Esophagus muscularis mucosa (tissue), 4 donors: Measurements from ENCODE around the gene C11orf71. TPM values are rescaled to one million over a fixed set of nuclear protein-coding genes. Genes with fewer than 3 reads are reported as not detected.

Source experiments
- DNase-seq: peaks from one replicate; pipeline ENCODE4 v3.0.0-alpha.2; 2017; ENCODE audit errors: extremely low spot score
- H3K27ac ChIP-seq, 4 donors: fragments of 200-600 bp; sonication (generic); replicated peaks in 1 of 4; 1 replicate in 3 of 4; 2 replicates in 1 of 4; pipeline ENCODE4 v1.5.1; 2016 to 2019; ENCODE audit warnings: mild to moderate bottlenecking in 1 of 4
- H3K27me3 ChIP-seq, 4 donors: fragments of 200-600 bp; sonication (generic); one replicate each; pipeline versions ENCODE4 v1.5.1 to v1.6.0; 2016 to 2019
- H3K36me3 ChIP-seq, 4 donors: fragments of 200-600 bp; sonication (generic); one replicate each; pipeline ENCODE4 v1.5.1; 2016 to 2019
- H3K4me1 ChIP-seq, 4 donors: fragments of 200-600 bp; sonication (generic); one replicate each; pipeline ENCODE4 v1.5.1; 2016 to 2019
- H3K4me3 ChIP-seq, 4 donors: fragments of 200-600 bp; sonication (generic); 1 replicate in 2 of 4; 2 replicates in 2 of 4; pipeline ENCODE4 v1.5.1; 2016 to 2019; ENCODE audit warnings: mild to moderate bottlenecking in 4 of 4, moderate library complexity in 1 of 4
- H3K9me3 ChIP-seq, 4 donors: fragments of 200-600 bp; sonication (generic); 1 replicate in 3 of 4; 2 replicates in 1 of 4; pipeline ENCODE4 v1.5.1; 2016 to 2019
- EP300 ChIP-seq: sonication (generic); formaldehyde crosslinking; IDR thresholded peaks from one replicate; pipeline ENCODE4 v1.6.1; 2017; ENCODE audit warnings: antibody characterized with exemption
- POLR2A ChIP-seq: fragments of 450-650 bp; IDR thresholded peaks from one replicate; pipeline ENCODE4 v1.6.1; 2017; ENCODE audit warnings: antibody characterized with exemption, moderate library complexity, mild to moderate bottlenecking, low read depth
- POLR2AphosphoS5 ChIP-seq, 2 donors: sonication (generic); formaldehyde crosslinking; IDR thresholded peaks; one replicate each; pipeline ENCODE4 v1.6.1; 2017; ENCODE audit warnings: antibody characterized with exemption in 2 of 2
- WGBS: methylation state at CpG from one replicate; pipeline ENCODE4 v1.1.5; 2018; 5-methylcytosine and 5-hydroxymethylcytosine counted together
- intact Hi-C: fragments of 100-400 bp; cut with DNase I; formaldehyde crosslinking; loops from one replicate; pipeline ENCODE4 v1.15.1; 2023
- total RNA-seq, 4 donors: library from RNA; depleted of rRNA; stranded (reverse); fragments of >200 nt; gene quantifications; one replicate each; pipeline versions ENCODE4 v1.1.0 to v1.2.1, GENCODE V29; 2016
- TF ChIP-seq, protein P1 (sequence below), 3 experiments: fragments of 200-600 bp in 2 of 3; fragments of 450-650 bp in 1 of 3; sonication (generic) in 2 of 3; IDR thresholded peaks; one replicate each; pipeline ENCODE4 v1.5.1; 2017 to 2019; ENCODE audit warnings: antibody characterized with exemption in 3 of 3, mild to moderate bottlenecking in 2 of 3, moderate library complexity in 1 of 3

Gene C11orf71
- total RNA-seq, 4 donors from 2014 or later = 5.0 to 6.2 (median 5.6) TPM

DNA sequence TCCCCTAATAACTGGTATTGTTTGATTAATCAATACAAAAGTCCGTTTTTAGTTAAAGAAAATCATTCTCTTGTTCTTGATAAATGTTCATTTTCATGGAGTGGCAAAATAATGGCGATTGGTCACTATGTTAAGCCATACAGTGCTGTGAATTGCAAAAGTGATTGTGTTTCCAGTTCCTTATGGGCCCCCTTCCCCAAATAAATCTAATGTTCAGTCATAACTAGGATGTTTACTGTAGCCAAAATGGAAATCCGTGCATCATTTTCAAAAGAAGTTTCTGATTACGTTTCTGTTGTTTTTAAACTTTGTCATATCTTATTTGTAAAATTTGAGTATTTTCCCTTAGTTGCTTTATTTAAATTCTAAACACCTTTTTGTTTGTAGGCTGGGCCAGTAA lies 1.0 kb upstream of the C11orf71 start:
- Histone ChIP-seq H3K27ac (peak overlapping the region; percentile 95 to 98 (median 98)), H3K9me3 (no peaks in the 10 kb centered on the region), H3K27me3 (no peaks in the 10 kb centered on the region), H3K4me1 (peaks cover 42 to 70% (median 61%) of the 10 kb centered on the region in 4 donors), H3K36me3 (peaks cover 0 to 14% (median 8%) of the 10 kb centered on the region in 4 donors), H3K4me3 (peak overlapping the region; percentile 73 to 88 (median 78))
- 3% methylated on average over 4 of the region's 4 CpGs for WGBS
- no peak for DNase-seq
- intact Hi-C loops = loop anchor here (2.0 to 5.0 kb wide), 2 partner anchors 37 to 54 kb away; partner anchors contain the start of gene REXO2
- TF ChIP-seq POLR2A (no peak), POLR2AphosphoS5 (IDR thresholded peaks at IDR 0.05) (no peak), EP300 (no peak)
- TF ChIP-seq, protein P1, sequence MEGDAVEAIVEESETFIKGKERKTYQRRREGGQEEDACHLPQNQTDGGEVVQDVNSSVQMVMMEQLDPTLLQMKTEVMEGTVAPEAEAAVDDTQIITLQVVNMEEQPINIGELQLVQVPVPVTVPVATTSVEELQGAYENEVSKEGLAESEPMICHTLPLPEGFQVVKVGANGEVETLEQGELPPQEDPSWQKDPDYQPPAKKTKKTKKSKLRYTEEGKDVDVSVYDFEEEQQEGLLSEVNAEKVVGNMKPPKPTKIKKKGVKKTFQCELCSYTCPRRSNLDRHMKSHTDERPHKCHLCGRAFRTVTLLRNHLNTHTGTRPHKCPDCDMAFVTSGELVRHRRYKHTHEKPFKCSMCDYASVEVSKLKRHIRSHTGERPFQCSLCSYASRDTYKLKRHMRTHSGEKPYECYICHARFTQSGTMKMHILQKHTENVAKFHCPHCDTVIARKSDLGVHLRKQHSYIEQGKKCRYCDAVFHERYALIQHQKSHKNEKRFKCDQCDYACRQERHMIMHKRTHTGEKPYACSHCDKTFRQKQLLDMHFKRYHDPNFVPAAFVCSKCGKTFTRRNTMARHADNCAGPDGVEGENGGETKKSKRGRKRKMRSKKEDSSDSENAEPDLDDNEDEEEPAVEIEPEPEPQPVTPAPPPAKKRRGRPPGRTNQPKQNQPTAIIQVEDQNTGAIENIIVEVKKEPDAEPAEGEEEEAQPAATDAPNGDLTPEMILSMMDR (IDR thresholded peaks at IDR 0.05) = no peak

DNA sequence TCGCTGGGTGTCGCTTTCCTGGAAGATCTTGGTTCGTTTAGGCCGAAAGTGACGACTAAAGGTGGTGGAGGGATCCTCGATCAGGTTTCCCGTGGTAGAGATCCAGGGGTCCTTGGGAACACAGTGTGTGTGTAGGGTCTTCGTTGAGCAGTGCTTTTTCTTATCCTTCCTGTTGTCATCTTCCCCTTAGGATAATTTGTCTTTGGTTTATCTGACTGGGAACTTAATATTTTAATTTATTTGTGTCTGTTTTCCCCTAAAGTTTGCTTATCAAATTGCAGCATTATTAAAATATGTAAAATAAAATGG lies 558 bp upstream of the C11orf71 start:
- H3K27me3 ChIP-seq = no peaks in the 10 kb centered on the region
- no peak for DNase-seq
- H3K9me3 ChIP-seq = no peaks in the 10 kb centered on the region
- WGBS = 0% methylated on average over 8 of the region's 8 CpGs
- H3K36me3 ChIP-seq = peaks cover 0 to 9% (median 3%) of the 10 kb centered on the region in 4 donors
- H3K4me3 ChIP-seq = peak overlapping the region; percentile 73 to 88 (median 78)
- peak overlapping the region; percentile 95 to 98 (median 98) for H3K27ac ChIP-seq
- TF ChIP-seq POLR2AphosphoS5 (IDR thresholded peaks at IDR 0.05) (no peak), POLR2A (no peak), EP300 (no peak)
- TF ChIP-seq, protein P1 (IDR thresholded peaks at IDR 0.05) = no peak
- intact Hi-C loops = loop anchor here (2.0 to 5.0 kb wide), 2 partner anchors 38 to 54 kb away; partner anchors contain the start of gene REXO2
- peaks cover 42 to 70% (median 61%) of the 10 kb centered on the region in 4 donors for H3K4me1 ChIP-seq

DNA sequence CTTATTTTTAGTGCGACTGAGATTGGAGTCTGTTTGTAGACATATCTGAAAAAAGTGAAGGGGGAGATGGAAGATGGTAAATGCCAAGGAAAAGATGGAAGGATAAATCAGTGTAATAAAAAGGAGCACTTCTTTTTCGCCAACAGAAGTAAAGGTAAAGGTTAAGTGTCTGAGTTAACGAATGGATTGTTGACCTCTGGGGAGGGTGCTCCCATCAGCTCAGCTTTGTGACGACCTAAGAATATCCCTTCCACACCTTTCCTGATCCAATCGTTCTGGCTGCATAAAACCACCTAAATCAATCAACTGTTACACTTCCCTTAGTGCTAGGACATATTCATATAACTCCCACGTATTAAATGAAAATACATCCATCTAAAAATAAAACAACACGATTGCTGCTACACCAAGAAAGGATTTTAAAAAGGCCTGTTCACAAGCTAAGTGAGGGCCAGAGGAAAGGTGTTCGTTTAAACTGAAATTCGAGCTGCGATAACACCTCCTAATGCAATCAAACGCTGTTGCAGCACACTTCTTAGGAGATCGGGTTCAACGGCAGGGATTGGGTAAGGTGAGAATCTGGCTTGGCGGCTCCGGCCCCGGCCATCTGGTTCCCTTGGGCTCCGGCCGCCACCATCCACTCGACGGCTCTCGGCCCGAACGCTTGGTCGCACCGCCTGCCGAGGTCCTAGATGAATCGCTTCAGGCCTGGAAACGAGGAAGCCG lies 658 bp downstream of the C11orf71 start:
- Histone ChIP-seq H3K36me3 (peaks cover 0 to 5% (median 0%) of the 10 kb centered on the region in 4 donors), H3K9me3 (no peaks in the 10 kb centered on the region), H3K27me3 (no peaks in the 10 kb centered on the region), H3K4me1 (peaks cover 33 to 60% (median 53%) of the 10 kb centered on the region in 4 donors), H3K4me3 (peak overlapping the region; percentile 73 to 88 (median 78)), H3K27ac (peak overlapping the region; percentile 95 to 98 (median 98))
- 7% methylated on average over 13 of the region's 29 CpGs for WGBS
- peak; percentile 92 for DNase-seq
- intact Hi-C loops = loop anchor here (2.0 to 5.0 kb wide), 2 partner anchors 39 to 52 kb away; partner anchors contain the start of gene REXO2
- TF ChIP-seq POLR2A (no peak), EP300 (no peak), POLR2AphosphoS5 (IDR thresholded peaks at IDR 0.05) (no peak)
- TF ChIP-seq, protein P1 (IDR thresholded peaks at IDR 0.05) = no peak

DNA sequence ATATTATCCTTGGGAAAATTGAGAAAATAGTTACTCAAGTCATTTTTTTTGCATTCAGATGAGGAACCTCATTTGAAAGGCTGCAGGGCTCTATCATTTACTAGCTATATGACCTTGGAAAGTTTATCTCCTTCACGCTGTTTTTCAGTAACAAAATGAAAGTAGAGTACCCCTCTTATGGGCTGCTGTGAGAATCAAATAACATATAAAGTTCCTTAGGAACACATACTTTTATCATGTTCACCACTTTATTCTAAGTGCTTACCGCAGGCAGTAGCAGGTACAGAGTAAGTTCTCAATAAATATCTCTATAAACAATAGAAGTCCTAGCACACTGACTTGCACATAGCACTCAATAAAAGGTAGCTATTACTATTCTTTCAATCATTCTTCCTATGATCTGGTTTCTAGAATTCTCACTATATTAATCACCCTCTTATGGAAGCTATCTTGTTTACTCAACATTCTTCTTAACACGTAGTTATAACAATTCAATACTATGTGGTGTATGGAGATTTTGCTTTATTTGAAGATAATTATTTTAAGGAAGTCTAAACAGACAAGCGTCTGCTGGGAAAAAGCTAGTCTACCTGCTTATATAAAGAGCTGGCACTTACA lies 1.9 kb downstream of the C11orf71 start:
- WGBS = 61% methylated on average over 4 of the region's 4 CpGs
- intact Hi-C loops = no loop called here
- no peaks in the 10 kb centered on the region for H3K27me3 ChIP-seq
- H3K36me3 ChIP-seq = peaks cover 0 to 5% (median 0%) of the 10 kb centered on the region in 4 donors
- H3K4me1 ChIP-seq = peaks cover 23 to 48% (median 41%) of the 10 kb centered on the region in 4 donors
- TF ChIP-seq POLR2A (no peak), EP300 (no peak), POLR2AphosphoS5 (IDR thresholded peaks at IDR 0.05) (no peak)
- TF ChIP-seq, protein P1 (IDR thresholded peaks at IDR 0.05) = no peak
- H3K9me3 ChIP-seq = no peaks in the 10 kb centered on the region
- no peak overlapping the region for H3K4me3 ChIP-seq
- peak overlapping the region in 3 of 4 donors; percentile 95 to 98 (median 97) for H3K27ac ChIP-seq
- no peak for DNase-seq
